ENCODE measurements around the gene JOSD2. TPM values are rescaled to one million over a fixed set of nuclear protein-coding genes. Genes with fewer than 3 reads are reported as not detected.

JOSD2 gene
- total RNA-seq, 6 donors from 2014 or later, result 22.6 to 59.2 (median 40.1) TPM

GRCh38 chr19:50510700-50511068 lies 307 bp downstream of the JOSD2 start:
- TF ChIP-seq POLR2A (IDR thresholded peaks at IDR 0.05), result peak in 1 of 4 donors; percentile 24
- TF ChIP-seq POLR2AphosphoS5 (IDR thresholded peaks at IDR 0.05), result no peak
- 6 to 8% methylated on average over 10 of the region's 10 CpGs for WGBS, 2 donors
- Histone ChIP-seq H3K27me3 (no peaks in the 10 kb centered on the region), H3K36me3 (peaks cover 0 to 8% (median 3%) of the 10 kb centered on the region in 4 donors), H3K9me3 (no peaks in the 10 kb centered on the region), H3K4me1 (peaks cover 8 to 16% (median 10%) of the 10 kb centered on the region in 4 donors), H3K4me3 (peak overlapping the region; percentile 55 to 73 (median 68)), H3K27ac (peak overlapping the region; percentile 71 to 89 (median 82))
- ATAC-seq (ENCODE audit: low FRiP score in 2 of 2), result no peak
- DNase-seq, result no peak

- no peaks in the 10 kb centered on the region for H3K27me3 ChIP-seq
- DNase-seq, result peak in 1 of 2 donors; percentile 83
Measured at GRCh38 chr19:50510121-50510670, 795 bp downstream of the JOSD2 start.

GRCh38 chr19:50509366-50509765 lies 1.6 kb downstream of the JOSD2 start:
- 85 to 90% methylated on average over 11 of the region's 11 CpGs for WGBS, 2 donors
- Histone ChIP-seq H3K27ac (no peak overlapping the region), H3K27me3 (no peaks in the 10 kb centered on the region), H3K4me3 (no peak overlapping the region), H3K36me3 (peaks cover 0 to 10% (median 3%) of the 10 kb centered on the region in 4 donors), H3K9me3 (no peaks in the 10 kb centered on the region), H3K4me1 (peaks cover 8 to 16% (median 10%) of the 10 kb centered on the region in 4 donors)
- ATAC-seq (ENCODE audit: low FRiP score in 2 of 2) (no peak), DNase-seq (no peak)
- no peak for TF ChIP-seq POLR2AphosphoS5 (IDR thresholded peaks at IDR 0.05)
- no peak for TF ChIP-seq EP300 (IDR thresholded peaks at IDR 0.05)
- no peak for TF ChIP-seq CTCF (IDR thresholded peaks at IDR 0.05)

More at GRCh38 chr19:50510121-50510670, 795 bp downstream of the JOSD2 start:
- H3K27ac ChIP-seq, result peak overlapping the region in 3 of 4 donors; percentile 77 to 89 (median 86)
- peaks cover 8 to 16% (median 10%) of the 10 kb centered on the region in 4 donors for H3K4me1 ChIP-seq
- 65 to 66% methylated on average over 18 to 20 of the region's 26 CpGs for WGBS, 2 donors
- no peak for TF ChIP-seq POLR2A (IDR thresholded peaks at IDR 0.05)
- ATAC-seq (ENCODE audit: low FRiP score in 2 of 2), result no peak
- H3K9me3 ChIP-seq, result no peaks in the 10 kb centered on the region
- peak overlapping the region; percentile 55 to 73 (median 68) for H3K4me3 ChIP-seq
- peaks cover 0 to 10% (median 3%) of the 10 kb centered on the region in 4 donors for H3K36me3 ChIP-seq

GRCh38 chr19:50508843-50509190 lies 2.2 kb downstream of the JOSD2 start:
- Histone ChIP-seq H3K9me3 (no peaks in the 10 kb centered on the region), H3K27me3 (no peaks in the 10 kb centered on the region), H3K4me3 (no peak overlapping the region), H3K36me3 (peaks cover 0 to 10% (median 3%) of the 10 kb centered on the region in 4 donors), H3K4me1 (peaks cover 8 to 16% (median 10%) of the 10 kb centered on the region in 4 donors), H3K27ac (no peak overlapping the region)
- no peak for ATAC-seq (ENCODE audit: low FRiP score in 2 of 2)
- DNase-seq, result no peak
- TF ChIP-seq CTCF (IDR thresholded peaks at IDR 0.05) (no peak), POLR2A (IDR thresholded peaks at IDR 0.05) (no peak), EP300 (IDR thresholded peaks at IDR 0.05) (no peak), POLR2AphosphoS5 (IDR thresholded peaks at IDR 0.05) (no peak)
- 87 to 93% methylated on average over 3 of the region's 3 CpGs for WGBS, 2 donors

- no peaks in the 10 kb centered on the region for H3K9me3 ChIP-seq
- no peak for TF ChIP-seq POLR2A (IDR thresholded peaks at IDR 0.05)
- no peak for TF ChIP-seq CTCF (IDR thresholded peaks at IDR 0.05)
- no peak for TF ChIP-seq EP300 (IDR thresholded peaks at IDR 0.05)
- peaks cover 8 to 16% (median 10%) of the 10 kb centered on the region in 4 donors for H3K4me1 ChIP-seq
- ATAC-seq (ENCODE audit: low FRiP score in 2 of 2) (no peak), DNase-seq (peak in 1 of 2 donors; percentile 79)
- peaks cover 0 to 10% (median 3%) of the 10 kb centered on the region in 4 donors for H3K36me3 ChIP-seq
- no peak overlapping the region for H3K27ac ChIP-seq
- WGBS, 2 donors, result 92 to 96% methylated on average over 4 to 8 of the region's 8 CpGs
- no peak overlapping the region for H3K4me3 ChIP-seq
- H3K27me3 ChIP-seq, result no peaks in the 10 kb centered on the region
Measured at GRCh38 chr19:50507376-50507775, 3.6 kb downstream of the JOSD2 start.

- TF ChIP-seq EP300 (IDR thresholded peaks at IDR 0.05) (no peak), POLR2A (IDR thresholded peaks at IDR 0.05) (no peak), CTCF (IDR thresholded peaks at IDR 0.05) (no peak), POLR2AphosphoS5 (IDR thresholded peaks at IDR 0.05) (no peak)
- DNase-seq (no peak), ATAC-seq (ENCODE audit: low FRiP score in 2 of 2) (no peak)
- 91 to 93% methylated on average over 4 to 9 of the region's 10 CpGs for WGBS, 2 donors
- Histone ChIP-seq H3K27me3 (no peaks in the 10 kb centered on the region), H3K4me3 (no peak overlapping the region), H3K4me1 (peaks cover 8 to 16% (median 10%) of the 10 kb centered on the region in 4 donors), H3K9me3 (no peaks in the 10 kb centered on the region), H3K27ac (no peak overlapping the region), H3K36me3 (peaks cover 0 to 10% (median 3%) of the 10 kb centered on the region in 4 donors)
Measured at GRCh38 chr19:50506700-50507099, 4.3 kb downstream of the JOSD2 start.
